Measurements from ENCODE around the gene CCDC178.
"Not testable (repeated sequence)": the region's sequence is repeated elsewhere in the genome, so short reads cannot be mapped to it uniquely, and the experiment has no call there.

Gene CCDC178

GRCh38 chr18:33210575-33211189 lies 229.8 kb downstream of the CCDC178 start:
- no peak for DNase-seq

- DNase-seq: no peak
These were observed 234.7 kb downstream of the CCDC178 start for GRCh38 chr18:33205777-33206176.

- no peak for DNase-seq
These were observed 239.0 kb downstream of the CCDC178 start for GRCh38 chr18:33201509-33201926.

GRCh38 chr18:33195795-33196194 lies 244.7 kb downstream of the CCDC178 start:
- DNase-seq: no peak

- no peak for DNase-seq
These were observed 245.7 kb downstream of the CCDC178 start for GRCh38 chr18:33194793-33195192.

- DNase-seq: no peak
These were observed 255.6 kb downstream of the CCDC178 start for GRCh38 chr18:33184958-33185357.

- no peak for DNase-seq
These were observed 256.3 kb downstream of the CCDC178 start for GRCh38 chr18:33184175-33184574.

- DNase-seq: no peak
These were observed 257.4 kb downstream of the CCDC178 start for GRCh38 chr18:33183136-33183535.

GRCh38 chr18:33181016-33181415 lies 259.5 kb downstream of the CCDC178 start:
- DNase-seq: no peak

- no peak for DNase-seq
These were observed 271.3 kb downstream of the CCDC178 start for GRCh38 chr18:33169218-33169617.

- DNase-seq: not testable (repeated sequence)
These were observed 276.4 kb downstream of the CCDC178 start for GRCh38 chr18:33164121-33164520.

GRCh38 chr18:33161131-33161530 lies 279.4 kb downstream of the CCDC178 start:
- DNase-seq: no peak

GRCh38 chr18:33159151-33159550 lies 281.4 kb downstream of the CCDC178 start:
- DNase-seq: no peak

GRCh38 chr18:33157893-33158292 lies 282.6 kb downstream of the CCDC178 start:
- DNase-seq: no peak

- DNase-seq: no peak
These were observed 283.5 kb downstream of the CCDC178 start for GRCh38 chr18:33156906-33157470.

- DNase-seq: no peak
These were observed 286.5 kb downstream of the CCDC178 start for GRCh38 chr18:33154049-33154448.

- no peak for DNase-seq
These were observed 288.1 kb downstream of the CCDC178 start for GRCh38 chr18:33152376-33152775.

- not testable (repeated sequence) for DNase-seq
These were observed 292.7 kb downstream of the CCDC178 start for GRCh38 chr18:33147811-33148210.

- no peak for DNase-seq
These were observed 294.5 kb downstream of the CCDC178 start for GRCh38 chr18:33146014-33146413.

GRCh38 chr18:33135951-33136660 lies 304.4 kb downstream of the CCDC178 start:
- DNase-seq: no peak

GRCh38 chr18:33132657-33133056 lies 307.9 kb downstream of the CCDC178 start:
- no peak for DNase-seq

- DNase-seq: no peak
These were observed 311.9 kb downstream of the CCDC178 start for GRCh38 chr18:33128581-33128980.

- no peak for DNase-seq
These were observed 316.5 kb downstream of the CCDC178 start for GRCh38 chr18:33123862-33124518.

GRCh38 chr18:33116376-33116775 lies 324.1 kb downstream of the CCDC178 start:
- no peak for DNase-seq
